Neuron (in vitro differentiated cells): ENCODE results near the gene PLPP2.

Source experiments
- H2AFZ ChIP-seq: one replicate; pipeline ENCODE4 v1.6.1; 2013; ENCODE audit warnings: low read depth, mild to moderate bottlenecking, inconsistent platforms, low read length, moderate library complexity
- H3K27me3 ChIP-seq: one replicate; pipeline ENCODE4 v1.6.1; 2013; ENCODE audit warnings: low read length; ENCODE audit not compliant: insufficient read depth
- H3K36me3 ChIP-seq: one replicate; pipeline ENCODE4 v1.6.1; 2013; ENCODE audit warnings: low read length; ENCODE audit not compliant: insufficient read depth
- H3K4me1 ChIP-seq: one replicate; pipeline ENCODE4 v1.6.1; 2013; ENCODE audit warnings: low read length; ENCODE audit not compliant: insufficient read depth
- H3K4me3 ChIP-seq: 2 replicates; pipeline ENCODE4 v1.5.1; 2013; ENCODE audit warnings: mild to moderate bottlenecking, low read length, moderate library complexity
- H3K9me3 ChIP-seq: one replicate; pipeline ENCODE4 v1.6.1; 2013; ENCODE audit warnings: low read length

The PLPP2 gene

DNA sequence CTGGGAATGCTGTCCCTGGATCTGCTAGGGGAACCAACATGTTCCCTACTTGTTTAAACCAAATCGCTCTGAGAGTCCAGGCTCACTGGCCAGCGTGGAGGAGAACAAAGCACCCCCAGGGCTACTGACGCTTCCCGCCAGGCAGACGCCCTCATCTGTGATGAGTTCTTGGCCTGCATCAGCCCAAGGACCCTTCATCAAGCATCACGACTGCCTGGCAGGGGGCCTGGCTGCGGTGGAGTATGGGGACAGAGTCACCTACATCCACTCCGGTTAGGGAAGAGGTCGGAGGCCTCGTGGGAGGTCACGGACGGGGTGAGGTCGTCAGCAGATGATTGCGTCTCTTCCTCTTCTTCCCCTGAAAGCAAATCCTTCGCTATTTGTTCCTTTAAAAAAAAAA, 35.7 kb upstream of the PLPP2 start:
- Histone ChIP-seq H3K4me1 (no peaks in the 10 kb centered on the region), H3K4me3 (no peak overlapping the region), H3K9me3 (peaks cover 70% of the 10 kb centered on the region), H3K27me3 (no peaks in the 10 kb centered on the region), H3K36me3 (peaks cover 88% of the 10 kb centered on the region), H2AFZ (no peak overlapping the region)

DNA sequence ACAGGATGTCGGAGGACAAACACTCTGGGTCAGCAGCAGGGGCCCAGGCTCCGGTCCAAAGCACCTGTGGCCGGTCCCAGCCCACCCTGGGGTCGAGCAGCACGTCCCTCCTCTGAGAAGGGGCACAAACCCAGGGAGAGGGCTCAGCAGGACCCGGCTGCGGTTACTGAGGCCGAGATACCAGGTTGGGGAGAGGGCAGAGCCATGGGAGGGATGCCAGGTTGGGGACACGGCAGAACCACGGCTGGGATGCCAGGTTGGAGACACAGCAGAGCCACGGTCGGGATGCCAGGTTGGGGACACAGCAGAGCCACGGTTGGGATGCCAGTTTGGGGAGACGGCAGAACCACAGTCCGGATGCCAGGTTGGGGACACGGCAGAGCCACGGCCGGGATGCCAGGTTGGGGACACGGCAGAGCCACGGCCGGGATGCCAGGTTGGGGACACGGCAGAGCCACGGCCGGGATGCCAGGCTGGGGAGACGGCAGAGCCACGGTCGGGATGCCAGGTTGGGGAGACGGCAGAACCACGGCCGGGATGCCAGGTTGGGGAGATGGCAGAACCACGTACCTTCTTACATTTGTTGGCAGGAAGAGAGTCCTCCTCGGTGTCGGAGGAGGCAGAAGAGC, 34.8 kb upstream of the PLPP2 start:
- Histone ChIP-seq H3K27me3 (no peaks in the 10 kb centered on the region), H3K36me3 (peaks cover 85% of the 10 kb centered on the region), H3K9me3 (peaks cover 69% of the 10 kb centered on the region), H3K4me3 (no peak overlapping the region), H3K4me1 (no peaks in the 10 kb centered on the region), H2AFZ (no peak overlapping the region)

DNA sequence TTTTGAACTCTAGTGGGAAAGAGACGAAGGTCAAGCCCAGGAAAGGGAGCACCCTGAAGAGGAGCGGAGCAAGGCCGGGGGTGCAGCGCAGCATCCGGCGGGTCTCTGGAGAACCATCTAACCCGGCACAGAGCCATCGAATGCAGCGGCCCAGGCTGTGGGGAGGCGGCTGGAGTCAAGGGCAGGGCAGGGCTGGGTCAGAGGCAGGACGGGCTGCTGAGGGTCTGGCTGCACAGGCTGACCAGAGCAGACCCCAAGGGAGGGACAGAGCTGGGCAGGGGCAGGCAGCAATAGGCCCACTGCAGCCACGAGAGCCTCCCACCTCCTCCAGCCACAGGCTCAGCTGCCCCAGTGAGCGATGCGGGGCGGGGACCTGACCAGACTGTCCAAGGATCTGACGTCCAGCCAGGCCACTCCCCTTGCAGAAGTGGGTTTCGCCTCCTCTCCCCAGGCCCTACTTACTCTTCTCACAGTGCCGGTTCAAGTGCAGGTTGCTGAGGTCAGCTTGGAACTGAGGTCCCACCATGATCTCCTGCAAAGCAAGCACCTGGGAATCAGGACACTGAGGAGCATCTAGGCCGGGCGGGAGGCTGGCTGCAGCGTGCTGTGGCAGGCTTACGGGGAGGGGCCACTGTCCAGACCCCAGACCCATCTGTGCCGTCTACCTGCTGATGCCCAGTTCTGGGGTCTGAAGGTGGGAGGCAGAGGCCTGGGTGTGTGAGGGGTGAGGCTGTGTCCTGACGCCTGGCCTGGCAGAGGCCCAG, 34.2 kb upstream of the PLPP2 start:
- Histone ChIP-seq H3K9me3 (peaks cover 69% of the 10 kb centered on the region), H3K4me3 (no peak overlapping the region), H3K36me3 (peaks cover 85% of the 10 kb centered on the region)

DNA sequence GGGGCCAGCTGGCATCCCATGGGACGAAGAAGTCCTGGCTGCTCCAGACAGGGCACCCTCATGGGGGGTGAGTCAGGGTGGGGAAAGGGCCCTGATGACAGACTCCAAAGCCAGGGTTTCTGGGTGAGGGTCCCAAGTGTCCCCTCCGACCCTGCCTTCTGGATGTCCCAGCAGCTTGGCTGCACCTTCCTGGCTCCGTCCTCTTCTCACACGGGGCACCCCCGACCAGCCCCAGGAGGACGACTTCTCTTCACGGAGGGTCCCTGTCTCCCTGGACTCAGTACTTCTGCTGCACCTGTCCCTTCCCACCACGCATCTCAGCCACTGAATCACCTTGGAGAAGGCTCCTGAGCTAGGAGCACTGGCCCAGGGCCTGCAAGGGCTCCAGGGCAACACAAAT, 33.5 kb upstream of the PLPP2 start:
- Histone ChIP-seq H3K4me1 (no peaks in the 10 kb centered on the region), H3K9me3 (peaks cover 68% of the 10 kb centered on the region), H3K36me3 (peaks cover 85% of the 10 kb centered on the region), H3K27me3 (no peaks in the 10 kb centered on the region), H3K4me3 (no peak overlapping the region), H2AFZ (no peak overlapping the region)

More for the DNA sequence above, 34.2 kb upstream of the PLPP2 start:
- H3K27me3 ChIP-seq = no peaks in the 10 kb centered on the region
- no peaks in the 10 kb centered on the region for H3K4me1 ChIP-seq
- H2AFZ ChIP-seq = no peak overlapping the region

DNA sequence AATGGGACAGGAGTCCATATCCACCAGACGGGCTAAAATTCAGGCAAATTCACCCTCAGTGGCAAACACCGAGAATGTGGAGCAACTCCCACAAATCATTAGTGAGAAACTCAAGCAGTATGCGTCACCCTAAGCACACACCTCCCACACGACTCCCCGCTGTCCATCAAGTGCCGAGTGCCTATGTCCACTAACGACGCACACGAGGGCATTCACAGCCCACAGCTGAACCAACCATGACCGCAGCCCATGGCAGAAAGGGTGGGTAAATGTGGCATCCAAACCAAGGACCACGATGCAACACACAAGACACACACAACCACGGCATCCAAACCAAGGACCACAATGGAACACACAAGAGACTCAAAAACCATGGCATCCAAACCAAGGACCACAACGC, 31.4 kb upstream of the PLPP2 start:
- Histone ChIP-seq H3K4me3 (no peak overlapping the region), H2AFZ (no peak overlapping the region), H3K9me3 (peaks cover 52% of the 10 kb centered on the region), H3K4me1 (no peaks in the 10 kb centered on the region), H3K36me3 (peaks cover 70% of the 10 kb centered on the region), H3K27me3 (no peaks in the 10 kb centered on the region)

DNA sequence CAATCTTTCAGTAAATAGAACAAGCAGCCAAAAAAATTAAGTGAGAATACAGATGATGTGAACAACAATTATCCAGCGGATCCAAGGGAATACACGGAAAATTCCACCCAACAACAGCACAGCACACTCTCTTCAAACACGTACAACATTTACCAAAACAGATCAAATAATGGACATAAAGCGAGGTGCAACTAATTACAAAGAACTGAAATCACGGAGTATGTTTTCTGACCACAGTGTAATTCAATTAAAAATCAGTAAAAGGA, 27.2 kb upstream of the PLPP2 start:
- H3K9me3 ChIP-seq = peaks cover 31% of the 10 kb centered on the region
- H3K4me3 ChIP-seq = no peak overlapping the region
- H3K4me1 ChIP-seq = no peaks in the 10 kb centered on the region
- peaks cover 56% of the 10 kb centered on the region for H3K36me3 ChIP-seq
- H3K27me3 ChIP-seq = no peaks in the 10 kb centered on the region
- no peak overlapping the region for H2AFZ ChIP-seq

DNA sequence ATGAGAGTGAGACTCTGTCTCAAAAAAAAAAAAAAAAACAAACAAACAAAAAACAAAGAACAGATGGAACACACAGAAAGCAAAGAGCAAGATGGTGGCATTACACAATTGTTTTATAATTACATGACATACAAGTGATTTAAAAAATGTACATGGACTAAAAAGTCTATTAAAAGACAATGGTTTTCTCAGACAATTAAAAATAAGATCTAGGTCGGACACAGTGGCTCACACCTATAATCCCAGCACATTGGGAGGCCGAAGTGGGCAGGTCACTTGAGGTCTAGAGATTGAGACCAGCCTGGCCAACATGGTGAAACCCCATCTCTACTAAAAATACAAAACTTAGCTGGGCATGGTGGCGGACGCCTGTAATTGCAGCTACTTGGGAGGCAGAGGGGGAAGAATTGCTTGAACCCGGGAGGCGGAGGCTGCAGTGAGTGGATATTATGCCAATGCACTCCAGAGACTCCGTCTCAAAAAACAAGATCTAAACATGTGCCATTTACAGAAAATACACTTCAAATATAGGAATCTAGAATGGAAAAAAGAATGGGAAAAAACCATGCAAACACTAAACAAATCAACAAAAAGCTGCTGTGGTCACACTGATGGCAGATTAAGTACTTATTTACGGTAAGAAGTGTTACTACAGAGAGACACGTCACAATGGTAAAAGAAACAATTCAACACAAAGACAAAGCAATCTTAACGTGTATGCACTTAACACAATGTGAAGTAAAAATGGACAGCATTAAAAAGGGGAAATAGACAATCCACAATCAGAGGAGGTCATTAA, 26.7 kb upstream of the PLPP2 start:
- Histone ChIP-seq H3K36me3 (peaks cover 51% of the 10 kb centered on the region), H2AFZ (no peak overlapping the region), H3K4me3 (no peak overlapping the region), H3K27me3 (no peaks in the 10 kb centered on the region), H3K9me3 (peaks cover 26% of the 10 kb centered on the region), H3K4me1 (no peaks in the 10 kb centered on the region)

DNA sequence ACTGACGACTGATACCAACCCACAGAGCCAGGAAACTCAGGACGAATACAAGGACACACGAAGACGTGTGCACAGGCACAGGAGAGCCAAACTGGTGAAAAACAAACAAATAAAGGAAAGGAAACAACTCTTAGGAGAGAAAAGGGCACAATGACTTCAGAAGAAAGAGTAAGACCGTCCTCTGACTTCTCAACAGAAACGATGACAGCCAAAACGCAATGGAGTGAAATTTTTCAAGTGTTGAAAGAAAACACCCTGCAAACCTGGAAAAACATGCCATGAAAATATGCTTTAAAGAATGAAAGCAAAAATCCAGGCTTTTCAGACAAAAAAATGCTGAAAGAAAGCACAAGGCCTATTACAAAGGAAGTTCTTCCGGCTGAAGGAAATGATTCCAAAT, 24.6 kb upstream of the PLPP2 start:
- H3K36me3 ChIP-seq = peaks cover 47% of the 10 kb centered on the region
- H3K4me1 ChIP-seq = no peaks in the 10 kb centered on the region
- no peak overlapping the region for H3K4me3 ChIP-seq
- H3K9me3 ChIP-seq = peaks cover 13% of the 10 kb centered on the region
- no peaks in the 10 kb centered on the region for H3K27me3 ChIP-seq
- no peak overlapping the region for H2AFZ ChIP-seq

DNA sequence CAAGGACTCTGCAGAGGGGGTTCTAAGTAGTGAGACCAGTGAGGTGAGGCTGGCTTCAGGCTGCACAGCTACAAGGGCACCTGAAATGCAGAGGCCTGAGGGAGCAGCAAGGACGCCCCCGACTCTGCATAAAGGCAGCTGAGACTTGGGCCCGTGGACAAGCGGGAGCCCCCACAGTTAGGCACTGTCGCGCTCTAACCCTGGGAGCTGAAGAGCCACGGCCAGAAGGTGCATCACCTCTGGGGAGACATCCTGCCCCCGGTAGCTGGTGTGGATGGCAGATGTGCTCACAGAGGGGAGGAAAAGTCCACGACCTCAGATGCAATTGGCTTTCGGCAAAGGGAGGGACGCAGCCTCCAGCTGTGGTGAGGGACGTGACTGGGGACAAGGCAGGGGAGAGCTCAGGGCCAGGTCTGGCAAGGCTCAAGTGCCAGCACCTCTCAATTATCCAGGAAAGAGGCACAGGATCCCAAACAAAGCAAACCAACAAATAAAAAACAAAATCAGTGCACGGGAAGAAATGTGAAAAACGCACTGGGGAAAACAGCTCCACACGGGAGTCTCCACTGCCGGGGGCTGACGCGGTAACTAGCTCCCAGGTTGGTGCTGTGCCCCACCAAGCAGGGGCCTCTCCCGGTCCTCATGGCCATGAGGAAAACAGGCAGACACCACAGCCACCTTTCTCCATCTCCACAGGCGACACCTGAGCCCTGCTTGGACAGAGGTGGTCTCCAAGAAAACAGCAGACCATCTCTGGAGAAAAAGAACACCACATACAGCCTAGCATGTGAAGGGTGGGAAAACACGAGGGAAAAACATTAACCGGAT, 23.0 kb upstream of the PLPP2 start:
- H3K36me3 ChIP-seq = peaks cover 41% of the 10 kb centered on the region
- no peak overlapping the region for H2AFZ ChIP-seq
- no peak overlapping the region for H3K4me3 ChIP-seq
- H3K27me3 ChIP-seq = no peaks in the 10 kb centered on the region
- H3K4me1 ChIP-seq = no peaks in the 10 kb centered on the region
- peaks cover 4% of the 10 kb centered on the region for H3K9me3 ChIP-seq

DNA sequence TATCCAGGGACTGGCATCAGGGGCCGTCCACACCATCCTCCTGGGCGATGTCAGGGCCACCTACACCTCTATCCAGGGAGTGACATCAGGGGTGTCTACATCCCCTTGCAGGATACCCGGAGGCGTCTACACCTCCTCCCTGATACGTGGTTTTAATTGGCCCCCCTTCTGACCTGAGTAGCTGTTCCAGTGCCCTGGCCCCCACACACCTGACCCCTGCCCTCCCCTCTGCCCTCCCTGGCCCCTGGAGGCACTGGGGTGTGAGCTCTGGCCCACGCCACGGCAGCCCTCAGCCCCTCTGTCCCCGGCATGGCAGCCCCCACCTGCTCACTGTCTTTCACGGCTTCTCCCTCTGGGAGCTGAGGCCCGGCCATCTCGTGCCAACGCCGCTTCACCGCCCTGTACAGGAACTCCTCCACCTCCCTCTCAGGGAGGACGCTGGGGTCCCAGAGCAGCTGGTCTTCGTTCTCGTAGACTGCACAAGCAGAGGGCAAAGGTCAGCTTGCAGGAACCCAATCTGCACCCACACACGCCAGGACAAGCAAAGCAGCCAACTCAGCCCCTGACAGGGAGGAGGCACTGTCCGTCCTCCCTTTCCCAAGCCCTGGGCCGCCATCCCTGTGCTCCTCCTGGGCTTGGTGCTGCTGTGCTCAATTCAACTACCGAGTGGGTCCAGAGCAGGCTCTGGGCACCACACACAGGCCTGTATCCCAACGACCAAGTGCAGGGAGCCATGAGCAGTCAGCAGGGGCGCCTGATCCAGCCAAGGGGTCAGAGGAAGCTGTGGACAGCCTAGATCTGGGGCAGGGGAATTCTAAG, 22.2 kb upstream of the PLPP2 start:
- no peaks in the 10 kb centered on the region for H3K27me3 ChIP-seq

DNA sequence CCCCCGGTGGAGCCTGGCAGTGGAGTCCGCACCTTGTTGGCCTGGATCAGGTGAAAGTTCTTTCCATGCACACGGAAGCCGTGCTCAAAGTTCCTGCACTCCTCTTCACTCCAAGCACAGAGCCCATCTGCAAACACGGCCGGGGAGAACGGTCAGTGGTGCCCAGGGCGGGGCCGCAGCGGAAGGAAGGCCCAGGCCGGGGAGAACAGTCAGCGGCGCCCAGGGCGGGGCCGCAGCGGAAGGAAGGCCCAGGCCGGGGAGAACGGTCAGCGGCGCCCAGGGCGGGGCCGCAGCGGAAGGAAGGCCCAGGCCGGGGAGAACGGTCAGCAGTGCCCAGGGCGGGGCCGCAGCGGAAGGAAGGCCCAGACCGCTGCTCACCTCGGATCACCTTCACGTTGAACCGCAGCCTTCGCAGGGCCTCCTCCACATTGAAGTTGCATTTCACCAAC, 20.6 kb upstream of the PLPP2 start:
- Histone ChIP-seq H3K4me3 (no peak overlapping the region), H3K27me3 (no peaks in the 10 kb centered on the region), H3K36me3 (peaks cover 58% of the 10 kb centered on the region), H2AFZ (no peak overlapping the region), H3K9me3 (no peaks in the 10 kb centered on the region), H3K4me1 (no peaks in the 10 kb centered on the region)

More for the DNA sequence above, 22.2 kb upstream of the PLPP2 start:
- peaks cover 2% of the 10 kb centered on the region for H3K9me3 ChIP-seq
- H3K4me3 ChIP-seq = no peak overlapping the region
- H3K4me1 ChIP-seq = no peaks in the 10 kb centered on the region
- H2AFZ ChIP-seq = no peak overlapping the region
- peaks cover 49% of the 10 kb centered on the region for H3K36me3 ChIP-seq

DNA sequence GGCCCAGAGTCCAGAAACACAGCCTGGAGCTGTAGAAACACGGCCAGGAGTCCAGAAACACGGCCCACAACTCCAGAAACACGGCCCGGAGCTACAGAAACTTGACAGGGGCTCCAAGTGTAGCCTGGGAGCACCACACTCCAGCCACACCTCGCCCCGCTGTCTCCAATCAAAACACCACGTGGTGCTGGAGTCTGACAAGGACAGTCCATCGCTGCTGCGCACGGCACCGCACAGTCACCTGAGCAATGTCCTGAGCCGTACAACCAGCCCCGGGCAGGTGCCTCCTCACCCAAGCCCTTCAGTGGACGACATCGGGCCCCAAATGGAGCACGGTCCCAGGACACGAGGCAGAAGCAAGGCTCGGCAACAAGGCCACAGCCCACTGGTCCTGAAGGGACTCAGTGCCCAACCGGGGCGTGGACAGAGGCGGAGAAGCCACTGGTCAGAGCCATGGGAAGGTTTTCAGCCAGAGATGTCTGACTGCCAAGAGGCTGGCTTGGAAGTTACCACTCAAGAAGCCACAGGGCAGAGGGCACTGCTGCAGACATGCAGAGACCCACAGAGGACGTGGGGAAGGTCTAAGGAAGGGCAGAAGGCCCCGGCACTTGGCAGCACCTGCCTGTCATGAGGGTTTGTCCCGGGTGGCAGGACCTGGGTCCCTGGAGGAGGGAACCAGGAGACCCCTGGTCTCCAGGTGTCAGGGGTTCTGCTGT, 19.7 kb upstream of the PLPP2 start:
- Histone ChIP-seq H3K36me3 (peaks cover 63% of the 10 kb centered on the region), H3K27me3 (no peaks in the 10 kb centered on the region)

More for the DNA sequence above, 19.7 kb upstream of the PLPP2 start:
- Histone ChIP-seq H3K4me3 (no peak overlapping the region), H3K9me3 (no peaks in the 10 kb centered on the region), H2AFZ (no peak overlapping the region), H3K4me1 (no peaks in the 10 kb centered on the region)
